MM.1S (cell line): Measurements from ENCODE around the gene TMEM108.

ENCODE experiments used
- DNase-seq: peaks from one replicate; pipeline ENCODE4 v3.0.0-alpha.2; 2015
- H2AFZ ChIP-seq: fragments of 300-600 bp; sonication (generic); 2 replicates; pipeline ENCODE4 v1.6.0; 2016; ENCODE audit warnings: antibody characterized with exemption, low read length
- H3F3A ChIP-seq: fragments of 300-600 bp; sonication (generic); 2 replicates; pipeline ENCODE4 v1.6.1; 2016; ENCODE audit warnings: mild to moderate bottlenecking, antibody characterized with exemption, low read length, moderate library complexity, mixed read lengths; ENCODE audit not compliant: insufficient read depth
- H3K27ac ChIP-seq: fragments of 300-600 bp; sonication (generic); 2 replicates; pipeline ENCODE4 v1.5.1; 2016; ENCODE audit warnings: mild to moderate bottlenecking, low read length
- H3K27me3 ChIP-seq: fragments of 300-600 bp; sonication (generic); replicated peaks from 2 replicates; pipeline ENCODE4 v1.6.0; 2016; ENCODE audit warnings: low read length; ENCODE audit not compliant: insufficient read depth
- H3K36me3 ChIP-seq: fragments of 300-600 bp; sonication (generic); replicated peaks from 2 replicates; pipeline ENCODE4 v1.6.1; 2016; ENCODE audit warnings: mild to moderate bottlenecking, low read length, mixed read lengths; ENCODE audit not compliant: insufficient read depth
- H3K4me1 ChIP-seq: fragments of 300-600 bp; sonication (generic); 2 replicates; pipeline ENCODE4 v1.6.1; 2016; ENCODE audit warnings: low read length, mixed read lengths
- H3K4me2 ChIP-seq: fragments of 300-600 bp; sonication (generic); 2 replicates; pipeline ENCODE4 v1.6.0; 2016; ENCODE audit warnings: low read depth, low read length
- H3K4me3 ChIP-seq: fragments of 300-600 bp; sonication (generic); 2 replicates; pipeline ENCODE4 v1.5.1; 2016; ENCODE audit warnings: low read length, mixed read lengths
- H3K79me2 ChIP-seq: fragments of 300-600 bp; sonication (generic); 2 replicates; pipeline ENCODE4 v1.6.1; 2016; ENCODE audit warnings: mixed run types, low read length, mixed read lengths
- H3K9ac ChIP-seq: fragments of 300-600 bp; sonication (generic); 2 replicates; pipeline ENCODE4 v1.6.1; 2016; ENCODE audit warnings: low read length, mixed read lengths
- H3K9me2 ChIP-seq: fragments of 300-600 bp; sonication (generic); replicated peaks from 2 replicates; pipeline ENCODE4 v1.6.1; 2016; ENCODE audit warnings: mild to moderate bottlenecking, low read length, mixed read lengths; ENCODE audit not compliant: insufficient read depth
- H3K9me3 ChIP-seq: fragments of 300-600 bp; sonication (generic); replicated peaks from 2 replicates; pipeline ENCODE4 v1.6.1; 2016; ENCODE audit warnings: mild to moderate bottlenecking, low read length, mixed read lengths; ENCODE audit not compliant: insufficient read depth
- H4K20me1 ChIP-seq: fragments of 300-600 bp; sonication (generic); 2 replicates; pipeline ENCODE4 v1.6.1; 2016; ENCODE audit warnings: mild to moderate bottlenecking, low read length, moderate library complexity, mixed read lengths; ENCODE audit not compliant: insufficient read depth
- EZH2 ChIP-seq: fragments of 300-600 bp; sonication (generic); optimal IDR thresholded peaks from 2 replicates; pipeline ENCODE3; 2017; ENCODE audit warnings: low read depth, mild to moderate bottlenecking, antibody characterized with exemption, low read length, mixed read lengths
- EZH2phosphoT487 ChIP-seq: fragments of 300-600 bp; sonication (generic); IDR thresholded peaks from 2 replicates; pipeline ENCODE4 v1.6.1; 2018; ENCODE audit warnings: antibody characterized with exemption, low read length
- TF ChIP-seq, protein P1 (sequence below): fragments of 300-600 bp; sonication (generic); IDR thresholded peaks from 2 replicates; pipeline ENCODE4 v1.5.1; 2016; ENCODE audit warnings: antibody characterized with exemption, low read length, mixed read lengths

The TMEM108 gene

GRCh38 chr3:133361435-133361834, 323.2 kb downstream of the TMEM108 start:
- no peaks in the 10 kb centered on the region for H3K36me3 ChIP-seq
- TF ChIP-seq, protein P1, sequence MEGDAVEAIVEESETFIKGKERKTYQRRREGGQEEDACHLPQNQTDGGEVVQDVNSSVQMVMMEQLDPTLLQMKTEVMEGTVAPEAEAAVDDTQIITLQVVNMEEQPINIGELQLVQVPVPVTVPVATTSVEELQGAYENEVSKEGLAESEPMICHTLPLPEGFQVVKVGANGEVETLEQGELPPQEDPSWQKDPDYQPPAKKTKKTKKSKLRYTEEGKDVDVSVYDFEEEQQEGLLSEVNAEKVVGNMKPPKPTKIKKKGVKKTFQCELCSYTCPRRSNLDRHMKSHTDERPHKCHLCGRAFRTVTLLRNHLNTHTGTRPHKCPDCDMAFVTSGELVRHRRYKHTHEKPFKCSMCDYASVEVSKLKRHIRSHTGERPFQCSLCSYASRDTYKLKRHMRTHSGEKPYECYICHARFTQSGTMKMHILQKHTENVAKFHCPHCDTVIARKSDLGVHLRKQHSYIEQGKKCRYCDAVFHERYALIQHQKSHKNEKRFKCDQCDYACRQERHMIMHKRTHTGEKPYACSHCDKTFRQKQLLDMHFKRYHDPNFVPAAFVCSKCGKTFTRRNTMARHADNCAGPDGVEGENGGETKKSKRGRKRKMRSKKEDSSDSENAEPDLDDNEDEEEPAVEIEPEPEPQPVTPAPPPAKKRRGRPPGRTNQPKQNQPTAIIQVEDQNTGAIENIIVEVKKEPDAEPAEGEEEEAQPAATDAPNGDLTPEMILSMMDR: no peak
- TF ChIP-seq EZH2phosphoT487 (no peak), EZH2 (no peak)
- H3K4me2 ChIP-seq: no peak overlapping the region
- no peak overlapping the region for H3K4me3 ChIP-seq
- no peak overlapping the region for H2AFZ ChIP-seq
- no peaks in the 10 kb centered on the region for H3F3A ChIP-seq
- H3K9me2 ChIP-seq: no peaks in the 10 kb centered on the region
- no peaks in the 10 kb centered on the region for H3K79me2 ChIP-seq
- DNase-seq: no peak
- no peak overlapping the region for H3K9ac ChIP-seq
- no peaks in the 10 kb centered on the region for H3K9me3 ChIP-seq
- H4K20me1 ChIP-seq: no peaks in the 10 kb centered on the region
- H3K4me1 ChIP-seq: no peaks in the 10 kb centered on the region
- H3K27ac ChIP-seq: no peak overlapping the region
- no peaks in the 10 kb centered on the region for H3K27me3 ChIP-seq

GRCh38 chr3:133362539-133362938, 324.3 kb downstream of the TMEM108 start:
- Histone ChIP-seq H3K36me3 (no peaks in the 10 kb centered on the region), H3K9ac (no peak overlapping the region), H2AFZ (no peak overlapping the region), H3K4me2 (no peak overlapping the region), H3K79me2 (no peaks in the 10 kb centered on the region), H3K4me1 (no peaks in the 10 kb centered on the region), H3K27ac (no peak overlapping the region), H3K9me2 (no peaks in the 10 kb centered on the region), H3F3A (no peaks in the 10 kb centered on the region), H3K9me3 (no peaks in the 10 kb centered on the region), H4K20me1 (no peaks in the 10 kb centered on the region), H3K4me3 (no peak overlapping the region), H3K27me3 (no peaks in the 10 kb centered on the region)
- no peak for DNase-seq
- no peak for TF ChIP-seq EZH2
- TF ChIP-seq, protein P1: no peak
- no peak for TF ChIP-seq EZH2phosphoT487

- no peaks in the 10 kb centered on the region for H4K20me1 ChIP-seq
- no peak for DNase-seq
- no peak overlapping the region for H3K4me3 ChIP-seq
- H3K4me2 ChIP-seq: no peak overlapping the region
- TF ChIP-seq, protein P1: no peak
- no peak for TF ChIP-seq EZH2
- no peak for TF ChIP-seq EZH2phosphoT487
- H3K27me3 ChIP-seq: no peaks in the 10 kb centered on the region
- no peak overlapping the region for H3K9ac ChIP-seq
- no peak overlapping the region for H3K27ac ChIP-seq
- H3K4me1 ChIP-seq: no peaks in the 10 kb centered on the region
- no peaks in the 10 kb centered on the region for H3K9me3 ChIP-seq
- H3K36me3 ChIP-seq: no peaks in the 10 kb centered on the region
- H2AFZ ChIP-seq: no peak overlapping the region
- no peaks in the 10 kb centered on the region for H3K79me2 ChIP-seq
- no peaks in the 10 kb centered on the region for H3K9me2 ChIP-seq
- no peaks in the 10 kb centered on the region for H3F3A ChIP-seq
Observed at GRCh38 chr3:133364704-133365103, 326.5 kb downstream of the TMEM108 start.
